Thyroid gland (tissue), 4 donors: ENCODE results near the gene DES. TPM values are rescaled to one million over a fixed set of nuclear protein-coding genes. Genes with fewer than 3 reads are reported as not detected.

Source experiments
- DNase-seq, 2 donors: peaks; one replicate each; pipeline ENCODE4 v3.0.0-alpha.2; 2019
- H3K27ac ChIP-seq, 3 donors: fragments of 200-600 bp; sonication (generic); 1 replicate in 2 of 3; 2 replicates in 1 of 3; pipeline ENCODE4 v1.5.1; 2016 to 2019; ENCODE audit warnings: mild to moderate bottlenecking in 1 of 3, moderate library complexity in 1 of 3
- H3K27me3 ChIP-seq: fragments of 200-600 bp; sonication (generic); one replicate; pipeline ENCODE4 v1.5.1; 2019
- H3K36me3 ChIP-seq, 2 donors: fragments of 200-600 bp; sonication (generic); one replicate each; pipeline ENCODE4 v1.5.1; 2016 to 2019
- H3K4me1 ChIP-seq, 2 donors: fragments of 200-600 bp; sonication (generic); one replicate each; pipeline ENCODE4 v1.5.1; 2017 to 2019
- H3K4me3 ChIP-seq, 3 donors: fragments of 200-600 bp; sonication (generic); replicated peaks in 1 of 3; 1 replicate in 2 of 3; 2 replicates in 1 of 3; pipeline ENCODE4 v1.5.1; 2016; ENCODE audit warnings: mild to moderate bottlenecking in 1 of 3
- H3K9me3 ChIP-seq: fragments of 200-600 bp; sonication (generic); one replicate; pipeline ENCODE4 v1.5.1; 2017
- POLR2A ChIP-seq, 2 donors: fragments of 450-650 bp; IDR thresholded peaks; one replicate each; pipeline ENCODE4 v1.6.1; 2017; ENCODE audit warnings: antibody characterized with exemption in 2 of 2, mild to moderate bottlenecking in 2 of 2, moderate library complexity in 1 of 2
- WGBS, 2 donors: methylation state at CpG; one replicate each; pipeline ENCODE4 v1.1.5; 2017; 5-methylcytosine and 5-hydroxymethylcytosine counted together
- intact Hi-C: fragments of 100-400 bp; cut with DNase I; formaldehyde crosslinking; loops from one replicate; pipeline ENCODE4 v1.15.1; 2023
- total RNA-seq, 4 donors: library from RNA; depleted of rRNA; stranded (reverse); fragments of >200 nt; gene quantifications; one replicate each; pipeline ENCODE4 v1.2.3, GENCODE V29; 2016
- TF ChIP-seq, protein P1 (sequence below), 6 experiments: fragments of 200-600 bp in 3 of 6; fragments of 450-650 bp in 3 of 6; sonication (generic) in 3 of 6; IDR thresholded peaks; one replicate each; pipeline ENCODE4 v1.5.1; 2016 to 2019; ENCODE audit warnings: antibody characterized with exemption in 6 of 6, mild to moderate bottlenecking in 2 of 6, inconsistent platforms in 1 of 6, moderate library complexity in 1 of 6

DES gene
- total RNA-seq, 4 donors from 2014 or later: 26.7 to 54.4 (median 28.7) TPM

DNA sequence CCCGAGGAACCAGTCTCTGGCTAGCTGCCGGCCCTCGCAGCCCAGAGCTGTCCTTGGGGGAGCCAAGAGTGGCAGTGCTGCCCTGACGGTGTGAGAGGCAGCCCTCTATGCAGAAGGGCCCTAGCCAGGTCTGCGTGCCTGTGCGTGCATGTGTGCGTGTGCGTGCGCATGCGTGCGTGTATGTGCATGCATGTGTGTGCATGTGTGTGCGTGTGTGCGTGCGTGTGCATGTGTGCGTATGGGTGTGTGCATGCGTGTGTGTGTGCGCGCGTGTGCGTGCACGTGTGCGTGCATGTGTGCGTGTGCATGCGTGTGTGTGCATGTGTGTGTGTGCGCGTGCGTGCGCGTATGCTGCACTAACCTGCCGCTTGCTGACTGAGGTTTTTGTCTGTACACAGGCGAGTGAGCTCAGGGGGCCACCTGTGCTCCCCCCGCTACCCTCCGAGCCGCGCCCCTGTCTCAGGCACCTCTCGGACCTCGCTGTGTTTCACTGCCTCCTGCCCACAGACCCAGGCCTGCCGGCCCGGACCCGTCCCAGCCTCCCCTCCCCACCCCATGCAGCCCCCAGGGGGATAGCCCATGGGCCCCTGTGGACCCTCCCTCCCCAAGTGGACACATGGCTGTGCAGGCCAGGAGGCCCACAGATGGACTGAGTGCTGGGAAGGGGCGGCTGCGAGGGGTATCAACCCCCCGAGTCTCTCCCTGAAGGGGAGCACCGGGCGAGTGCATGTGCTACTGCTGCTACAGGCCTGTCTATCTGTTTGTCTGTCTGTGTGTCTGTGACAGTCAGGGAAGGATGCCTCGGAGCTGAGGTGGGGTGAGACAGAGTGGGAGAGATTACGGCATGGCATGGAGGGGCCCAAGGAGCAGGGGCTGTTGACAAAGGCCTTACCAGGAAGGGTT, 47.7 kb downstream of the DES start:
- intact Hi-C loops: no loop called here
- H3K36me3 ChIP-seq: no peaks in the 10 kb centered on the region
- no peak for TF ChIP-seq POLR2A (IDR thresholded peaks at IDR 0.05)
- TF ChIP-seq, protein P1, sequence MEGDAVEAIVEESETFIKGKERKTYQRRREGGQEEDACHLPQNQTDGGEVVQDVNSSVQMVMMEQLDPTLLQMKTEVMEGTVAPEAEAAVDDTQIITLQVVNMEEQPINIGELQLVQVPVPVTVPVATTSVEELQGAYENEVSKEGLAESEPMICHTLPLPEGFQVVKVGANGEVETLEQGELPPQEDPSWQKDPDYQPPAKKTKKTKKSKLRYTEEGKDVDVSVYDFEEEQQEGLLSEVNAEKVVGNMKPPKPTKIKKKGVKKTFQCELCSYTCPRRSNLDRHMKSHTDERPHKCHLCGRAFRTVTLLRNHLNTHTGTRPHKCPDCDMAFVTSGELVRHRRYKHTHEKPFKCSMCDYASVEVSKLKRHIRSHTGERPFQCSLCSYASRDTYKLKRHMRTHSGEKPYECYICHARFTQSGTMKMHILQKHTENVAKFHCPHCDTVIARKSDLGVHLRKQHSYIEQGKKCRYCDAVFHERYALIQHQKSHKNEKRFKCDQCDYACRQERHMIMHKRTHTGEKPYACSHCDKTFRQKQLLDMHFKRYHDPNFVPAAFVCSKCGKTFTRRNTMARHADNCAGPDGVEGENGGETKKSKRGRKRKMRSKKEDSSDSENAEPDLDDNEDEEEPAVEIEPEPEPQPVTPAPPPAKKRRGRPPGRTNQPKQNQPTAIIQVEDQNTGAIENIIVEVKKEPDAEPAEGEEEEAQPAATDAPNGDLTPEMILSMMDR (IDR thresholded peaks at IDR 0.05): no peak
- DNase-seq: no peak
- whole genome bisulfite sequencing, 2 donors: 85 to 88% methylated on average over 44 to 46 of the region's 47 CpGs
- H3K27ac ChIP-seq: no peak overlapping the region
- H3K9me3 ChIP-seq: no peaks in the 10 kb centered on the region
- H3K27me3 ChIP-seq: no peaks in the 10 kb centered on the region
- H3K4me1 ChIP-seq: peaks cover 0 to 2% of the 10 kb centered on the region in 2 donors
- H3K4me3 ChIP-seq: no peak overlapping the region

DNA sequence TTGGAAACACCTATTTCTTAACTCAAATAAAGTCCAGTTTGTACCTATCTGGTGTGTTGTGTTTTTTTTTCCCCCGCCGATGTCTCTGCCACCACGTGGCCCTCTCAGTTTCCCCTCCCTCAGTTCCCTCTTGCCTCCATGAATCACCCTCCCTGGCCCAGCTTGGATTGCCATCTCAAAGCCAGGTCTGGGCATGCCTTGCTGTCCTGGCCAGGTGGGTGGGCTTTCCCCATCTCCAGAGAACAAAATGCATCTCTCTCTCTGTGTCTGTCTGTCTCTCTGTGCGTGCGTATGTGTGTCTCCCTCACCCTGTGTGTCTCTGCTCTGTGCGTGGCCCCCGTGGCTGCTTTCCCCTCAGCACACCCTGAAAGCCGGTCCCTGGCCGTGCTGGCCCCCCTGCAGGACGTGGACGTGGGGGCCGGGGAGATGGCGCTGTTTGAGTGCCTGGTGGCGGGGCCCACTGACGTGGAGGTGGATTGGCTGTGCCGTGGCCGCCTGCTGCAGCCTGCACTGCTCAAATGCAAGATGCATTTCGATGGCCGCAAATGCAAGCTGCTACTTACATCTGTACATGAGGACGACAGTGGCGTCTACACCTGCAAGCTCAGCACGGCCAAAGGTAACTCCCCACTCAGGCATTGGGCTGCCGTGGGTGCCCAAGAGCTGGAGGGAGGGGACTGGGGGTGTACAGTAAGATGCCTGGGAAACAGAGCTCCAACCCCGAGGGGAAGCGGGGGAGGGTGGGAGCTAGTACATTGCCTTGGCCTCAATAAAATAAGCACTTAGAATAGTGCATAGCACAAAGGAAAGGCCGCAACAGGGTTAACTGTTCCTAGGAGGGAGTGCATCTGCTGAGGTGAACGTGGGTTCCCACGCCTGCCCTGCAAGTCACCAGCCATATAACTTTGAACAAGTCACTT, 48.9 kb downstream of the DES start:
- no peaks in the 10 kb centered on the region for H3K9me3 ChIP-seq
- no peak overlapping the region for H3K27ac ChIP-seq
- H3K4me1 ChIP-seq: no peaks in the 10 kb centered on the region
- DNase-seq: no peak
- TF ChIP-seq, protein P1 (IDR thresholded peaks at IDR 0.05): no peak
- TF ChIP-seq POLR2A (IDR thresholded peaks at IDR 0.05): no peak
- H3K36me3 ChIP-seq: no peaks in the 10 kb centered on the region
- H3K27me3 ChIP-seq: no peaks in the 10 kb centered on the region
- 84 to 85% methylated on average over 20 to 28 of the region's 28 CpGs for WGBS, 2 donors
- intact Hi-C loops: no loop called here
- H3K4me3 ChIP-seq: no peak overlapping the region

DNA sequence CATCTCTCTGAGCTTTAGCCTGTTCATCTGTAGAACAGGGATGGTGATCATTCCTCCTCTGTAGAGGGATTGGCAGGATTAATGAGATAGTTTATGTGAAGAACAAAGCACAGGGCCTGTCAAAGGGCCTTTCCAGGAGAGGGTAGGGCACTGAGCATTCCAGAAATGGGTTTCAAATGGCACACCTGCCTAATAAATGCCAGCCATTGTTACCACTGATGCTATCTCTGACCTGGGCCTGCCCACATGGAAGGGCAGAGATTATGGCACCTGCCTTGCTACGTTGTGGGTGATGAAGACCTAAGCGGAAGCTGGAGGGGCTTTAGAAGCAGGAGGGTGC, 49.5 kb downstream of the DES start:
- no peaks in the 10 kb centered on the region for H3K9me3 ChIP-seq
- TF ChIP-seq, protein P1 (IDR thresholded peaks at IDR 0.05): no peak
- no peak for TF ChIP-seq POLR2A (IDR thresholded peaks at IDR 0.05)
- H3K27ac ChIP-seq: no peak overlapping the region
- no peak overlapping the region for H3K4me3 ChIP-seq
- H3K4me1 ChIP-seq: no peaks in the 10 kb centered on the region
- no peaks in the 10 kb centered on the region for H3K36me3 ChIP-seq
- intact Hi-C loops: no loop called here
- H3K27me3 ChIP-seq: no peaks in the 10 kb centered on the region
- 94 to 97% methylated on average over 2 of the region's 2 CpGs for WGBS, 2 donors
- no peak for DNase-seq

DNA sequence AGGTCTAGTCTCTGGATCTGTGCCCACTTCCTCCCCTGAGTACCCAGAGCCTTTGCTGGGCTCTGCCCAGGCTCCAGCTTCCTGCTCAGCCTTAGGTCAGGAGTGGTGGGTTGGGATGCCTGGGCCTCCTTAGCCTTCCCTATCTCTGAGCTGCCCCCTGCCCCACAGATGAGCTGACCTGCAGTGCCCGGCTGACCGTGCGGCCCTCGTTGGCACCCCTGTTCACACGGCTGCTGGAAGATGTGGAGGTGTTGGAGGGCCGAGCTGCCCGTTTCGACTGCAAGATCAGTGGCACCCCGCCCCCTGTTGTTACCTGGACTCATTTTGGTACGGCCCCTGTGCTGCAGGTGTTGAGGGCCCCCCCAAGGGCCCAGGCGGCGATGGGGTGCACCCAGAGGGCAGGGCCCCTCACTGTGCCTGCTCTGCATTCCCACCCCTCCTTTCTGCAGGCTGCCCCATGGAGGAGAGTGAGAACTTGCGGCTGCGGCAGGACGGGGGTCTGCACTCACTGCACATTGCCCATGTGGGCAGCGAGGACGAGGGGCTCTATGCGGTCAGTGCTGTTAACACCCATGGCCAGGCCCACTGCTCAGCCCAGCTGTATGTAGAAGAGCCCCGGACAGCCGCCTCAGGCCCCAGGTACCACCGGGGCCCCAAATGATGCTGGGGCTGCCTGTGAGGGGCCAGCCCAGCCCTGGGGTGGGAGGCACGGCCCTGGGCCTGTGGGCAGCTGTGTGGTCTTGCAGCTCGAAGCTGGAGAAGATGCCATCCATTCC, 50.4 kb downstream of the DES start:
- H3K4me1 ChIP-seq: no peaks in the 10 kb centered on the region
- H3K27me3 ChIP-seq: no peaks in the 10 kb centered on the region
- DNase-seq: no peak
- H3K9me3 ChIP-seq: no peaks in the 10 kb centered on the region
- intact Hi-C loops: no loop called here
- no peak overlapping the region for H3K4me3 ChIP-seq
- H3K36me3 ChIP-seq: no peaks in the 10 kb centered on the region
- TF ChIP-seq, protein P1 (IDR thresholded peaks at IDR 0.05): no peak
- WGBS, 2 donors: 88 to 97% methylated on average over 7 to 13 of the region's 23 CpGs
- H3K27ac ChIP-seq: no peak overlapping the region
